GM18507 (cell line): ENCODE data around the gene SLC36A2.
"Not testable (repeated sequence)": the region's sequence is repeated elsewhere in the genome, so short reads cannot be mapped to it uniquely, and the experiment has no call there.

ENCODE experiments used
- DNase-seq: peaks from one replicate; pipeline ENCODE4 v3.0.0; 2011; ENCODE audit warnings: low read depth; ENCODE audit not compliant: insufficient read length; ENCODE audit errors: extremely low spot score
- FAIRE-seq: peaks from 2 replicates; lab custom pipeline; 2011; peaks lifted over from hg19 to GRCh38; lab: Jason Lieb, UNC

The SLC36A2 gene

GRCh38 chr5:151347369-151347768, at the start of gene SLC36A2:
Gene SLC36A2 (minus strand): TSS chr5:151347559. CDS start chr5:151347460, 99 bp downstream.
- FAIRE-seq: no peak

GRCh38 chr5:151388960-151389359, 41.6 kb upstream of the SLC36A2 start:
- FAIRE-seq: no peak
- no peak for DNase-seq

More at GRCh38 chr5:151347369-151347768, at the start of gene SLC36A2:
- no peak for DNase-seq

- DNase-seq (no peak), FAIRE-seq (no peak)
Measured at GRCh38 chr5:151384106-151384505, 36.7 kb upstream of the SLC36A2 start.

GRCh38 chr5:151383011-151383410, 35.7 kb upstream of the SLC36A2 start:
- FAIRE-seq (no peak), DNase-seq (no peak)

DNA sequence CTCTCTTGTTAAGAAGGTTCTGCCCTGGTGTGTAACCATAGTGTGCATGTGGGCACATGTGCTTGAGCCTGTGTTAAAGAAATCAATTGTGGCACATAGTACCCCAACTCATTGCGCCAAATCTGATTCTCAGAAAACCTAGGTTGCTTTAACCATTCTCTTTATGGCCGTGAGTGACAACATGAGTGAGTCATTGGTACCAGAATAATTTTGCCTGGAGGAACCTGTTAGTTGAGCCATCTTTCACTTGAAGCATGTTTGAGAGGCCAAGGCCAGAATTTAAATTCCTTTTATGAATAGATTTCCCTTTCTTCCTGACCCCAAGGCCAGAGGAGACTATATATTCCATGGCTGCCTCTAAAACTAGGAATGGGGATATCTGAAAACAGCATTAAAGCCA, 35.2 kb upstream of the SLC36A2 start:
- no peak for DNase-seq
- FAIRE-seq: no peak

- DNase-seq (no peak), FAIRE-seq (no peak)
Measured at GRCh38 chr5:151381899-151382298, 34.5 kb upstream of the SLC36A2 start.

GRCh38 chr5:151378616-151379015, 31.3 kb upstream of the SLC36A2 start:
- FAIRE-seq (no peak), DNase-seq (no peak)

- no peak for DNase-seq
- FAIRE-seq: no peak
Measured at GRCh38 chr5:151374539-151374938, 27.2 kb upstream of the SLC36A2 start.

GRCh38 chr5:151367038-151367437, 19.7 kb upstream of the SLC36A2 start:
- not testable (repeated sequence) for DNase-seq, FAIRE-seq

DNA sequence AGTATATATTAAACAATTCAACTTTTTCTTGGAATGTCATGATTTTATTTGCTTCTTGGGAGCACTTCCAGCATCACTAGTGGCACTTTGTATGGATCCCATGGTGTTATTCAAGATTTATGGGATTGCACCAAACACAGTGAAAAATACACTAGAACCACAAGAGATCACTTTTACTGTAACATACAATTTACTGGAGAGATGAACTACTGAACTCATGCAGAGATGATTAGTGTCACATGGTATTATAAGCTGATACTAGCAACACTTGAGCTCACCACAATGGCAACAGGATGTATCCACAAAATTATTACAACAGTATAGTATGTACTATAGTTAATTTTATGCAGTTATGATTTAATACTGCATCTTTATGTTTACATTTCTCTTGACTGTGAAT, 16.3 kb upstream of the SLC36A2 start:
- FAIRE-seq: no peak
- DNase-seq: no peak

GRCh38 chr5:151362970-151363369, 15.6 kb upstream of the SLC36A2 start:
- FAIRE-seq (no peak), DNase-seq (no peak)

DNA sequence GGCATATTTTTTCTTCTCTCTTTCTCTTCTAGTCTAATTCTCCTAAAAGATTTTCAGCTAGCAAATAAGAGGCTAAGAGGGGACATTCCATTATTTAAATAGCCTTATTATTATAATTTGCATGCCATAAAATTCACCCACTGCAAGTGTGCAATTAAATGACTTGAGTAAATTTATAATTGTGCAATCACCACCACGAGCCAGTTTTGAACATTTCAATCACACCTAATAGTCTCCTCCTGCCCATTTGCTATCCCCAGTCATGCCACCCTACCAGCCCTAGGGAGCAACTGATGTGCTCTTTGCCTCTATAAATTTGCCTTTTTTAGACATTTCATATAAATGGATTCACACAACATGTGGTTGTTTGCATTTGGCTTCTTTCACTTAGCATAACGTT, 12.0 kb upstream of the SLC36A2 start:
- FAIRE-seq: no peak
- no peak for DNase-seq

DNA sequence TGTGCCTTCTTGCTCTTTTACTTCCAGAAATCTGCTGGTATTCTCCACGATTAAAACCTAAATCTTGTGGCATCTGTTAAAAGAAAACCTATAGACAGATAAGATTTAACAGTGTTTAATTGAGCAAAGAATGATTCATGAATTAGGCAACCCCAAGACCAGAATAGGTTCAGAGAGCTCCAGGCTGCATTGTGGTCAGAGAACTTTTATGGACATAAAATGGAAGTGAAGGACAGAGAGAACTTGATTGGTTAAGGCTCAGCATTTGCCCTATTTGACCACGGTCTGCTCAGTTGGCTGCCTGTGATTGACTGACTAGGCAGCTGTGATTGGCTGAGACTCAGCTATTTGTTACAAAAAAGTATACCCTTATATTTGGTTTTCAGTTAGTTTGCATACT, 10.4 kb upstream of the SLC36A2 start:
- no peak for FAIRE-seq

GRCh38 chr5:151357097-151357496, 9.7 kb upstream of the SLC36A2 start:
- FAIRE-seq (no peak), DNase-seq (no peak)

More for the DNA sequence above, 10.4 kb upstream of the SLC36A2 start:
- DNase-seq: no peak

DNA sequence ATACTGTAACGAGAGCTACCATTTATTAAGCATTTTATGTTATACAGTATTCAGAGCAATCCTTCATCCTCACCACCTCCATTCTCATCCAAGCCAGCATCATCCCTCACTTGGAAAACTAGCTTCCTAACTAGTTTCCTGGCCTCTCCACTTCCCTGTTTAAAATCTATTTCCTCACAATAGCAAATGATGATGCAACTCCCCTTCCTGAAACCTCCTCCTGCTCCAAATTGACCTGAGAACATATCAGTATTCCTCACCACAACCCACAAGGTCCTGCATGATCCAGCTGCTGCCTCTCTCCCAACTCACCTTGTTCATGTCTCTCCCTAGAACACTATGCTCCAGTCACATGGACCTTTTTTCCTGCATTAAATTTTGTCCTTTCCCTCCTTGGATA, 4.3 kb upstream of the SLC36A2 start:
- FAIRE-seq (no peak), DNase-seq (no peak)

DNA sequence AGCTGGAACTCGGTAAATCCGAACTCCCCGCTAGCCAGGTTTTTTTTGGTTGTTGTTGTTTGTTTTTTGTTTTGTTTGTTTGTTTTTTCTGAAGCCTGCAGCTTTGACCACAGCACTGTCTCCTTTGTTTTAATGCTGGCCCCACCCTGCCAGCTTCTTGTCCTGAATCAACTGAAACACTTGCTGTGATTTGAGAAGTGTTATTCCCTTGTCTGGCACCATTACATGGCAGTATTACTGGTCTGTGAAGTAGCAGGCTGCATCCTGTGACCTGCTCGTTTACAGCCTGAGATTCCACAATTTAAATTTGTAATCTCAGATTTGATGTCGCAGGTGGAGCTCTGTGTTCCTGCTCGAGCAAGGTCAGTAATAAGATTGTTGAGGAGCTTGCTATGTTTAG, 1.4 kb upstream of the SLC36A2 start:
- no peak for DNase-seq
- no peak for FAIRE-seq

- FAIRE-seq (no peak), DNase-seq (no peak)
Measured at GRCh38 chr5:151345808-151346478, 1.4 kb downstream of the SLC36A2 start.

DNA sequence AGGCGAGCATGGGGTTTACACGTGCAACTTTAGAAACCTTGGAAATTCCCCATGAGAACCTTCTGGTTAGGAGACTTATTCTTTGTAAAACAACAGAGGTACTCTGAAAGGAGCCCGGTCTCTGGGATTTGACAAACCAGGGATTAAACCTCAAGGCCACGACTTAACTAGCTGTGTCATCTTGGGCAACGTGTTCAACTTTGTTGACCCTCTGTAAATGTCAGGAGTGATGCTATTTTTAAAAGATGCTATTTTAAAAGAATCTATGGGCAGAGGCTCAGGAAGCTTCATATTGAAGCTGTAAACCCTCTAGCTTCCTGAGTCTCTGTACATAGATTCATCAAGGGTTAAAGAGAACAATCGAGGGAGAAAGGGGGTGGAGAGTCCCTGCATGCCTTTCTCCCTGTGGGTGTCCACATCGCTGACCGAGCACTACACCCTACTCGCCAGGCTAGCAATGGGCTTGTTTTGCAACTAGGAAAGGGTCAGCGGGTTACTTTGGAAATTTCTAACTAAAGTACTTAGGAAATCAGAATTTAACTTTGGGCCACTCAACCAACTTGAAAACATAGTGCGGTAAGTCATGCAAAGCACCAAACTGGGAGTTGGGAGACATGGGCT, 2.1 kb downstream of the SLC36A2 start:
- DNase-seq: no peak
- FAIRE-seq: no peak

DNA sequence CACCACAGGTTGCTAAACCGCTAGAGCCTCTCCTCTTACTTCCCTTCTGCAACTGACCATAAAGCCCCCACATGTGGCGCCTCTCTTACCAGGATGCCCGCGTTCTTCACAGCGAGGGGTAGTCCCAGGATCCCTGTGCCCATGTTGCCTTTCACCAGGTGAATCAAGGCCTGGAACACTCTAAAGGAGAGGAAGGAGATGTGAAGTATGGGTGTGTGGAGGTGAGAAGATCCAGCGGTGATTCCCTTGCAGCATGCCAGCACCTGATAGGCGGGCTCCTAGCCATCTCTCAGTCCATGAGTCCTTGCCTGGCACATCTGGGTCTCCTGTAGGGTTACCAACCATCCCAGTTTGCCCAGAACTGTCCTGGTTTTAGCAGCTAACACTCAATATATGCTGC, 3.3 kb downstream of the SLC36A2 start:
- no peak for DNase-seq
- no peak for FAIRE-seq

GRCh38 chr5:151340004-151340403, 7.4 kb downstream of the SLC36A2 start:
- FAIRE-seq (no peak), DNase-seq (no peak)

GRCh38 chr5:151338734-151339133, 8.6 kb downstream of the SLC36A2 start:
- FAIRE-seq (no peak), DNase-seq (no peak)
